ENCODE results near the gene CMTM8.
A peak's percentile ranks its signal among the peaks of the same experiment; 100 is the strongest.

Gene CMTM8

GRCh38 chr3:32326795-32327194 lies 88.3 kb downstream of the CMTM8 start:
- no peak for TF ChIP-seq CTCF (IDR thresholded peaks at IDR 0.05; ENCODE audit: extremely low read depth, insufficient read depth, missing control alignments)
- DNase-seq (ENCODE audit: low spot score), result no peak
- in situ Hi-C loops (cut with MboI; ENCODE audit: low pct_unique_long_range_greater_than_20kb, low sequenced_read_pairs, unreplicated experiment), result no loop called here

- in situ Hi-C loops (cut with MboI; ENCODE audit: low pct_unique_long_range_greater_than_20kb, low sequenced_read_pairs, unreplicated experiment), result no loop called here
- DNase-seq (ENCODE audit: low spot score), result peak; percentile 50
- TF ChIP-seq CTCF (IDR thresholded peaks at IDR 0.05; ENCODE audit: extremely low read depth, insufficient read depth, missing control alignments), result peak; percentile 64
Measured at GRCh38 chr3:32334675-32335074, 96.2 kb downstream of the CMTM8 start.

DNA sequence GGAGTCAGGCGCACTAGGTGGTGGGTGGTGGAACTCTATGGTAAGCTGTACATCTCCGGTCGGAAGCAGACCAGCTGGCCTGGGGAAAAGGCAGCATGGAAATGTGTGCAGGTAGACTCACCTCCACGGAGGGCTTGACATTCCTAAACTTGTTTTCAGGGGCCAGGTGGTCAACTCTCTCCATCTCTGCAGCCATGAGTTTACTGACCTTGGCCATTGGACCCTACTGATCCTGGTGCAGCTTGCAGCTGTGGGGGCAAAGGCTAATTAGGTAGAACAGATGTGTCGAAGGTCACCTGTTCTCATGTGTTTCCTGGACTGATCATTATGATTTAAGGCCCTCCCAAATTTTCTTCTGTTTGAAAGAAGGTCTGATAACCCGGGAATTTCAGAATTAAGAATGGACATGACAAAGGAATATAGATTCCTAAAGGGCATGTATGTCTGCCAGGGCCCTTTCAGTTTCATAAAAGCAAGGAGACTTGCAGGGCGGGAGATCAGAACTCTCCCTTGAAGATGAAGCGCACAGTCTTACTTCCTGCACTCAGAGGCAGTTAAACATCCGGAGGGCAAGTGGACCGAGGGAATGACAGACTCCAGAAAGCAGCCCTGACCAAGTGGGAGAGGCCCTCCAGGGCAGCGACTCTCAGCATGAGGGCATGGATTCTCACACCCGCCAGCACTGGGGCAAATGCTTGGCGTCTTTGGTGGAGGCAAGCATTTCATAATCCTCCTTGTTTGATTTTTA lies 97.1 kb downstream of the CMTM8 start:
- in situ Hi-C loops (cut with MboI; ENCODE audit: low pct_unique_long_range_greater_than_20kb, low sequenced_read_pairs, unreplicated experiment), result no loop called here
- TF ChIP-seq CTCF (IDR thresholded peaks at IDR 0.05; ENCODE audit: extremely low read depth, insufficient read depth, missing control alignments), result no peak
- no peak for DNase-seq (ENCODE audit: low spot score)

- no peak for DNase-seq (ENCODE audit: low spot score)
- no peak for TF ChIP-seq CTCF (IDR thresholded peaks at IDR 0.05; ENCODE audit: extremely low read depth, insufficient read depth, missing control alignments)
- in situ Hi-C loops (cut with MboI; ENCODE audit: low pct_unique_long_range_greater_than_20kb, low sequenced_read_pairs, unreplicated experiment), result no loop called here
Measured at GRCh38 chr3:32336113-32336498, 97.6 kb downstream of the CMTM8 start.

DNA sequence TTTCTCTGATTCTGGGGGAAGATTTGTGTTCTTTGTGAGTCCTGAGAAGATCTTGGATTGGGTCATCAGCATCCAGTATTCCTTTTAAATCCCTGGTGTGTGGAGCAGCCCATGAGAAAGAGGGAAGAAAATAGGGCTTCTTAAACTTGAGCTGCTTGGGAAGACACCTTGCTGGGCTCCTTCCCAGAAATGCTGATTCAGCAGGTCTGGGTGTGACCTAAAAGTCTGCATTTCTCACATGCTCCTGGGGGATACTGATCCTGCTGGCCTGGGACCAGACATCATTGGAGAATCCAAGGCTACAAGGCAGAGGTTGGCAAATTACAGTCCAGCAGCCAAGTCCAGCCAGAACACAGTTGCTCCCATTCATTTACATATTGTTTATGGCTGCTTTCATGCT lies 99.0 kb downstream of the CMTM8 start:
- TF ChIP-seq CTCF (IDR thresholded peaks at IDR 0.05; ENCODE audit: extremely low read depth, insufficient read depth, missing control alignments), result no peak

GRCh38 chr3:32340039-32340438 lies 101.6 kb downstream of the CMTM8 start:
- in situ Hi-C loops (cut with MboI; ENCODE audit: low pct_unique_long_range_greater_than_20kb, low sequenced_read_pairs, unreplicated experiment), result no loop called here
- TF ChIP-seq CTCF (IDR thresholded peaks at IDR 0.05; ENCODE audit: extremely low read depth, insufficient read depth, missing control alignments), result peak; percentile 49
- DNase-seq (ENCODE audit: low spot score), result peak; percentile 57

More for the DNA sequence above, 99.0 kb downstream of the CMTM8 start:
- in situ Hi-C loops (cut with MboI; ENCODE audit: low pct_unique_long_range_greater_than_20kb, low sequenced_read_pairs, unreplicated experiment), result no loop called here
- no peak for DNase-seq (ENCODE audit: low spot score)

All from GM13977 (cell line).